Measurements from ENCODE around the gene ENTR1.

The ENTR1 gene

GRCh38 chr9:136396219-136396515 is 14.2 kb downstream of the ENTR1 start:
- DNase-seq (ENCODE audit: low read depth): no peak

GRCh38 chr9:136395345-136396218 is 14.8 kb downstream of the ENTR1 start:
- no peak for DNase-seq (ENCODE audit: low read depth)

- no peak for DNase-seq (ENCODE audit: low read depth)
These were observed 15.4 kb downstream of the ENTR1 start for GRCh38 chr9:136395020-136395340.

- no peak for DNase-seq (ENCODE audit: low read depth)
These were observed 15.9 kb downstream of the ENTR1 start for GRCh38 chr9:136394312-136395019.

GRCh38 chr9:136393531-136393930 is 16.9 kb downstream of the ENTR1 start:
- DNase-seq (ENCODE audit: low read depth): no peak

- no peak for DNase-seq (ENCODE audit: low read depth)
These were observed 17.6 kb downstream of the ENTR1 start for GRCh38 chr9:136392538-136393449.

GRCh38 chr9:136391737-136392537 is 18.5 kb downstream of the ENTR1 start:
- DNase-seq (ENCODE audit: low read depth): no peak

- no peak for DNase-seq (ENCODE audit: low read depth)
These were observed 21.0 kb downstream of the ENTR1 start for GRCh38 chr9:136389396-136389795.

GRCh38 chr9:136387217-136387616 is 23.2 kb downstream of the ENTR1 start:
- DNase-seq (ENCODE audit: low read depth): no peak

GRCh38 chr9:136386018-136386417 is 24.4 kb downstream of the ENTR1 start:
- no peak for DNase-seq (ENCODE audit: low read depth)

- no peak for DNase-seq (ENCODE audit: low read depth)
These were observed 25.4 kb downstream of the ENTR1 start for GRCh38 chr9:136385015-136385414.

GRCh38 chr9:136383436-136383835 is 27.0 kb downstream of the ENTR1 start:
- DNase-seq (ENCODE audit: low read depth): no peak

- DNase-seq (ENCODE audit: low read depth): no peak
These were observed 28.4 kb downstream of the ENTR1 start for GRCh38 chr9:136381966-136382513.

GRCh38 chr9:136381311-136381710 is 29.1 kb downstream of the ENTR1 start:
- DNase-seq (ENCODE audit: low read depth): no peak

- DNase-seq (ENCODE audit: low read depth): no peak
These were observed 30.0 kb downstream of the ENTR1 start for GRCh38 chr9:136380381-136380780.

- no peak for DNase-seq (ENCODE audit: low read depth)
These were observed 30.5 kb downstream of the ENTR1 start for GRCh38 chr9:136379891-136380290.

GRCh38 chr9:136379401-136379800 is 31.0 kb downstream of the ENTR1 start:
- no peak for DNase-seq (ENCODE audit: low read depth)

GRCh38 chr9:136379003-136379287 is 31.5 kb downstream of the ENTR1 start:
- no peak for DNase-seq (ENCODE audit: low read depth)

GRCh38 chr9:136378170-136379002 is 32.0 kb downstream of the ENTR1 start:
- DNase-seq (ENCODE audit: low read depth): no peak

- DNase-seq (ENCODE audit: low read depth): no peak
These were observed 32.9 kb downstream of the ENTR1 start for GRCh38 chr9:136377341-136378169.
